ENCODE measurements around the gene FPGS. TPM values are rescaled to one million over a fixed set of nuclear protein-coding genes. Genes with fewer than 3 reads are reported as not detected.
A peak's percentile ranks its signal among the peaks of the same experiment; 100 is the strongest.

The FPGS gene
- total RNA-seq, 4 donors from 2014 or later = 42.5 to 91.4 (median 63.2) TPM

GRCh38 chr9:127770905-127771569 lies 31.6 kb upstream of the FPGS start:
- peak in 1 of 2 donors; percentile 28 for TF ChIP-seq POLR2A (IDR thresholded peaks at IDR 0.05)
- TF ChIP-seq EP300 (IDR thresholded peaks at IDR 0.05) = no peak
- peak in 1 of 4 experiments; percentile 20 for TF ChIP-seq CTCF (IDR thresholded peaks at IDR 0.05)
- TF ChIP-seq POLR2AphosphoS5 (IDR thresholded peaks at IDR 0.05) = peak; percentile 79
- Histone ChIP-seq H3K27me3 (peaks cover 11% of the 10 kb centered on the region), H3K9me3 (no peaks in the 10 kb centered on the region), H3K36me3 (no peaks in the 10 kb centered on the region), H3K27ac (peak overlapping the region in 3 of 4 donors; percentile 65 to 73 (median 69)), H3K4me3 (peak overlapping the region; percentile 24 to 55), H3K4me1 (peaks cover 0 to 45% (median 0%) of the 10 kb centered on the region in 3 donors)
- WGBS, 2 donors (ENCODE audit: low coverage in 1 of 2) = 2 to 21% methylated on average over 5 to 7 of the region's 43 CpGs
- ATAC-seq = peak; percentile 99

- Histone ChIP-seq H3K4me3 (peak overlapping the region in 1 of 2 donors; percentile 55), H3K27me3 (peaks cover 10% of the 10 kb centered on the region), H3K27ac (peak overlapping the region in 3 of 4 donors; percentile 58 to 73 (median 71)), H3K4me1 (peaks cover 0 to 38% (median 0%) of the 10 kb centered on the region in 3 donors), H3K36me3 (no peaks in the 10 kb centered on the region), H3K9me3 (no peaks in the 10 kb centered on the region)
- TF ChIP-seq CTCF (IDR thresholded peaks at IDR 0.05) = no peak
- TF ChIP-seq POLR2A (IDR thresholded peaks at IDR 0.05) = no peak
- no peak for TF ChIP-seq EP300 (IDR thresholded peaks at IDR 0.05)
- no peak for TF ChIP-seq POLR2AphosphoS5 (IDR thresholded peaks at IDR 0.05)
- no peak for ATAC-seq
- WGBS, 2 donors (ENCODE audit: low coverage in 1 of 2) = 8 to 16% methylated on average over 3 to 4 of the region's 19 CpGs
Measured at GRCh38 chr9:127771570-127772189, 31.0 kb upstream of the FPGS start.

- H3K4me1 ChIP-seq = peaks cover 0 to 29% (median 0%) of the 10 kb centered on the region in 3 donors
- H3K27me3 ChIP-seq = peaks cover 5% of the 10 kb centered on the region
- TF ChIP-seq EP300 (IDR thresholded peaks at IDR 0.05) (no peak), POLR2A (IDR thresholded peaks at IDR 0.05) (no peak), CTCF (IDR thresholded peaks at IDR 0.05) (no peak)
- no peak overlapping the region for H3K4me3 ChIP-seq
- no peaks in the 10 kb centered on the region for H3K9me3 ChIP-seq
- H3K27ac ChIP-seq = no peak overlapping the region
- 83 to 97% methylated on average over 2 to 5 of the region's 5 CpGs for WGBS, 2 donors (ENCODE audit: low coverage in 1 of 2)
- ATAC-seq = no peak
- no peaks in the 10 kb centered on the region for H3K36me3 ChIP-seq
Measured at GRCh38 chr9:127772603-127773002, 30.1 kb upstream of the FPGS start.

- Histone ChIP-seq H3K4me1 (peaks cover 0 to 26% (median 0%) of the 10 kb centered on the region in 3 donors), H3K27ac (no peak overlapping the region), H3K27me3 (no peaks in the 10 kb centered on the region), H3K9me3 (no peaks in the 10 kb centered on the region), H3K4me3 (no peak overlapping the region), H3K36me3 (no peaks in the 10 kb centered on the region)
- 100% methylated on average over 1 of the region's 3 CpGs; no CpG with 5 or more reads in 1 of the 2 donors for WGBS, 2 donors (ENCODE audit: low coverage in 1 of 2)
- TF ChIP-seq POLR2AphosphoS5 (IDR thresholded peaks at IDR 0.05) = no peak
- no peak for TF ChIP-seq POLR2A (IDR thresholded peaks at IDR 0.05)
- no peak for TF ChIP-seq CTCF (IDR thresholded peaks at IDR 0.05)
- no peak for TF ChIP-seq EP300 (IDR thresholded peaks at IDR 0.05)
- no peak for ATAC-seq
Measured at GRCh38 chr9:127773272-127773671, 29.4 kb upstream of the FPGS start.

Measured in gastroesophageal sphincter (tissue), 4 donors.